SK-N-SH (cell line): ENCODE measurements around the gene TRIP13. TPM values are rescaled to one million over a fixed set of nuclear protein-coding genes. Genes with fewer than 3 reads are reported as not detected.
"Not testable (repeated sequence)": the region's sequence is repeated elsewhere in the genome, so short reads cannot be mapped to it uniquely, and the experiment has no call there.

Source experiments
- CTCF ChIA-PET: fragments of 300-600, 350-600 bp; formaldehyde crosslinking; extraction: SDS; loops from one replicate; lab custom pipeline; 2021; lab: Yijun Ruan, JAX
- POLR2A ChIA-PET: fragments of 350-600 bp; sonication (Branson Sonifier 250); formaldehyde crosslinking; extraction: SDS; loops from one replicate; lab custom pipeline; 2020; ENCODE audit warnings: antibody characterized with exemption, inconsistent platforms; lab: Yijun Ruan, JAX
- DNase-seq: peaks from one replicate; pipeline ENCODE4 v3.0.0; 2012
- H2AFZ ChIP-seq: fragments of 200-600 bp; sonication (generic); 2 replicates; pipeline ENCODE4 v1.8.1; 2016; ENCODE audit warnings: antibody characterized with exemption, mild to moderate bottlenecking, low read depth
- H3F3A ChIP-seq: fragments of 200-600 bp; sonication (generic); replicated peaks from 2 replicates; pipeline ENCODE3; 2016; ENCODE audit warnings: antibody characterized with exemption, mild to moderate bottlenecking; ENCODE audit not compliant: insufficient read depth
- H3K27ac ChIP-seq, 2 experiments: fragments of 200-500 bp in 1 of 2; fragments of 200-600 bp in 1 of 2; sonication (Bioruptor generic) in 1 of 2; sonication (generic), shearing (Covaris generic) in 1 of 2; 2 replicates each; pipeline versions ENCODE4 v1.5.1 to v1.6.1; 2014 to 2016; ENCODE audit warnings: low read depth in 2 of 2, inconsistent platforms in 1 of 2, low read length in 1 of 2, mild to moderate bottlenecking in 1 of 2, mixed read lengths in 1 of 2
- H3K27me3 ChIP-seq: fragments of 200-600 bp; sonication (generic), shearing (Covaris generic); 2 replicates; pipeline ENCODE4 v1.6.1; 2016; ENCODE audit warnings: mixed run types; ENCODE audit not compliant: insufficient read depth
- H3K36me3 ChIP-seq, 2 experiments: fragments of 200-500 bp in 1 of 2; fragments of 200-600 bp in 1 of 2; sonication (Bioruptor generic) in 1 of 2; sonication (generic) in 1 of 2; replicated peaks in 1 of 2; 2 replicates each; pipeline versions ENCODE3 to v1.5.1; 2014 to 2016; ENCODE audit warnings: low read length in 1 of 2, mild to moderate bottlenecking in 1 of 2; ENCODE audit not compliant: insufficient read depth in 2 of 2, control insufficient read depth in 1 of 2
- H3K4me1 ChIP-seq, 2 experiments: fragments of 200-500 bp in 1 of 2; fragments of 200-600 bp in 1 of 2; sonication (Bioruptor generic) in 1 of 2; sonication (generic), shearing (Covaris generic) in 1 of 2; 2 replicates each; pipeline versions ENCODE4 v1.5.1 to v1.6.1; 2014 to 2016; ENCODE audit warnings: low read depth in 1 of 2, low read length in 1 of 2, mixed run types in 1 of 2; ENCODE audit not compliant: insufficient read depth in 2 of 2, control insufficient read depth in 1 of 2
- H3K4me2 ChIP-seq: fragments of 200-600 bp; sonication (generic), shearing (Covaris generic); 2 replicates; pipeline ENCODE4 v1.6.1; 2017; ENCODE audit warnings: mixed run types
- H3K4me3 ChIP-seq, 2 experiments: fragments of 200-500 bp in 1 of 2; fragments of 200-600 bp in 1 of 2; sonication (Bioruptor generic) in 1 of 2; sonication (generic), shearing (Covaris generic) in 1 of 2; 2 replicates each; pipeline versions ENCODE4 v1.5.1 to v1.8.1; 2014 to 2016; ENCODE audit warnings: low read depth in 2 of 2, inconsistent platforms in 1 of 2, low read length in 1 of 2, mild to moderate bottlenecking in 1 of 2, mixed read lengths in 1 of 2, moderate library complexity in 1 of 2
- H3K79me2 ChIP-seq: fragments of 200-600 bp; sonication (generic); 2 replicates; pipeline ENCODE4 v1.8.1; 2017; ENCODE audit warnings: mild to moderate bottlenecking; ENCODE audit not compliant: insufficient read depth
- H3K9ac ChIP-seq: fragments of 200-600 bp; sonication (generic); 2 replicates; pipeline ENCODE4 v1.6.1; 2017; ENCODE audit warnings: mixed run types
- H3K9me2 ChIP-seq: fragments of 200-600 bp; sonication (generic); 2 replicates; pipeline ENCODE4 v1.6.1; 2017; ENCODE audit warnings: mixed run types
- H3K9me3 ChIP-seq: fragments of 200-600 bp; sonication (generic); 2 replicates; pipeline ENCODE4 v1.6.1; 2017; ENCODE audit warnings: mixed run types, mild to moderate bottlenecking, moderate library complexity
- H4K20me1 ChIP-seq: fragments of 200-600 bp; sonication (generic); 2 replicates; pipeline ENCODE4 v1.6.1; 2017; ENCODE audit warnings: mild to moderate bottlenecking, mixed run types; ENCODE audit not compliant: insufficient read depth
- CHD2 ChIP-seq: fragments of 150-350 bp; IDR thresholded peaks from 2 replicates; pipeline ENCODE4 v1.6.1; 2018; ENCODE audit warnings: low read length; ENCODE audit not compliant: partially characterized antibody
- EP300 ChIP-seq, 2 experiments: IDR thresholded peaks; 2 replicates each; pipeline versions ENCODE4 v1.4.0 to v1.6.1; 2012; ENCODE audit warnings: borderline replicate concordance in 1 of 2, low read depth in 1 of 2, low read length in 1 of 2
- EZH2phosphoT487 ChIP-seq: fragments of 200-600 bp; sonication (generic); IDR thresholded peaks from 2 replicates; pipeline ENCODE4 v1.6.1; 2017; ENCODE audit warnings: low read depth, mixed run types, mild to moderate bottlenecking, antibody characterized with exemption, moderate library complexity, borderline replicate concordance
- FOXJ3 ChIP-seq: sonication (generic); formaldehyde crosslinking; IDR thresholded peaks from 2 replicates; pipeline ENCODE4 v1.5.1; 2020; ENCODE audit warnings: mild to moderate bottlenecking, missing genetic modification reagents
- GATA2 ChIP-seq: sonication (generic); formaldehyde crosslinking; IDR thresholded peaks from 2 replicates; pipeline ENCODE4 v1.5.0; 2020; ENCODE audit warnings: mild to moderate bottlenecking, missing genetic modification reagents
- NFIC ChIP-seq: IDR thresholded peaks from 2 replicates; pipeline ENCODE4 v1.4.0; 2012; ENCODE audit warnings: borderline replicate concordance
- RAD21 ChIP-seq: IDR thresholded peaks from 2 replicates; pipeline ENCODE4 v1.6.1; 2012; ENCODE audit warnings: mild to moderate bottlenecking, low read length
- TAF1 ChIP-seq: IDR thresholded peaks from 2 replicates; pipeline ENCODE4 v1.6.1; 2012; ENCODE audit warnings: low read depth, mild to moderate bottlenecking, low read length, moderate library complexity, borderline replicate concordance
- WGBS: methylation state at CpG from one replicate; pipeline ENCODE4 v1.1.6; 2017; ENCODE audit warnings: low lambda C conversion rate; 5-methylcytosine and 5-hydroxymethylcytosine counted together
- polyA plus RNA-seq, 3 experiments: library from polyadenylated mRNA; depleted of rRNA; stranded (reverse); fragments of >200 nt; gene quantifications; 2 replicates each; pipeline ENCODE4 v1.2.3, GENCODE V29; 2012
- TF ChIP-seq, protein P1 (sequence below): IDR thresholded peaks from 2 replicates; pipeline ENCODE4; 2012
- TF ChIP-seq, protein P2 (sequence below): IDR thresholded peaks from 2 replicates; pipeline ENCODE4 v1.4.0; 2012; ENCODE audit warnings: low read depth

Gene TRIP13
- polyA plus RNA-seq, 1 of the 3 experiments (the other 2 are of a cell fraction), result 24.1 TPM

DNA sequence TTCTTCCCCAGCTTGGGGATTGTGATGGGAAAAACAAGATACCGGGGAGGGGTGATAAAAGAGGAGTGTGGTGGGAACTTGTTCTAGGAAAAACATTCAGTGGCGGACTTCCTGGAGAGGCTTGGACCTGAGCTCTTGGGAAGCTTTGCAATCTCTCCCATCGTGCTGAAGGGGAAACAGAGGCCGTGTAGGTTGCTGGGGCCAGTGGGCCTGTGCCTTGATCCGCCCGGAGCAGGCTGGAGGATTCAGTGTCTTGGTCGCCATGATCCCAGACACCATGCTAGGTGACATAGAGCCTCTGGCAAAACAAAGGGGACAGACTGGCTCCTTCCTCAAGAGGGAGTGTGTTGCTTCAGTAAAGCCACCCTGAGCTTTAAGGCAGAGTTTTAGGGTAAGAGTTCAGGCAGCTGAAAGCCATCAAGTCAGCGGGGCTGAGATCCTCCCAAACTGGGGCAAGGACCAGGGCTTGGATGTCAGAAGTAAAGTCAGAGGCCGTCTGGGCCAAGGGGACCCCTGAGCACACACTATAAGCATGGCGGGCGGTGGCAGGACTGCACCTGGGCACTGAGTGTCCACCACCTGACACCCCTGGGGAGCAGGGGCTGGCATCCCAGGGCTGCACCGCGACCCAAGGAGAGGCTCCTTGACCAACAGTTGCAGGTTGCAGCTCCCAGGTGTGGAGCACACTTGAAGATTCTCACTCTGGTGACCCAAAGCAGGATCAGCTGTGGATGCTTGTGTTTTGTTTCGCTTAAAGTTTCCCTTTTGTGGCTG is 44.7 kb downstream of the TRIP13 start (continued):
- TF ChIP-seq EP300 (IDR thresholded peaks at IDR 0.05; ENCODE audit: borderline replicate concordance in 1 of 2, low read depth in 1 of 2, low read length in 1 of 2), result no peak
- TF ChIP-seq RAD21, result no peak
- TF ChIP-seq FOXJ3 (CRISPR knock-in tag), result no peak

DNA sequence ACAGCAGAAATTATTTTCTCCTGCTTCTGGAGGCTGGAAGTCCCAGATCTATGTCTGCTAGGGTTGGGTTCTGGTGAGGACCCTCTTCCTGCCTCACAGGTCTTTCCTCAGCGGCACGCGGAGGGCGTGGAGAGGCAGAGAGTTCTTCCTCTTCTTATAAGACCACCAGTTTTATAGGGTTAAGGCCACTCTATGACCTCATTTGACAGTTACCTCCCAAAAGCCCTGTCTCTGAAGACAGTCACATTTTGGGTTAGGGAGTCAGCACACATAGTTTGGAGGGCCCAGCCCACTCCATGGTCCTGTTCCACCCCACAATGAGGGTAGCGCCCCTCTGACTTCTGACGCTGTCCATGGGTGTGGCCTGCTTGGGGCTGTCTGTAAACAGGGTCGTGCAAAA is 46.7 kb downstream of the TRIP13 start:
- Histone ChIP-seq H4K20me1 (no peaks in the 10 kb centered on the region), H3K9me3 (no peaks in the 10 kb centered on the region), H2AFZ (no peak overlapping the region), H3K9me2 (no peaks in the 10 kb centered on the region), H3K36me3 (no peaks in the 10 kb centered on the region), H3K27me3 (peaks cover 16% of the 10 kb centered on the region), H3K79me2 (no peaks in the 10 kb centered on the region), H3F3A (no peaks in the 10 kb centered on the region), H3K4me2 (no peak overlapping the region), H3K9ac (no peak overlapping the region), H3K4me3 (no peak overlapping the region), H3K27ac (no peak overlapping the region), H3K4me1 (no peaks in the 10 kb centered on the region; a peak in 1 of 4 replicates)
- POLR2A ChIA-PET, result no interaction called here
- 65% methylated on average over 6 of the region's 7 CpGs for WGBS
- CTCF ChIA-PET, result interaction anchor here (0.9 to 1.1 kb wide), 3 partner anchors 16 to 235 kb away, joined by 3 to 4 read pairs (median 3); no protein-coding TSS in a partner anchor
- DNase-seq, result no peak
- TF ChIP-seq TAF1 (no peak), NFIC (no peak), GATA2 (CRISPR knock-in tag) (no peak), CHD2 (no peak), EZH2phosphoT487 (no peak)
- TF ChIP-seq, protein P1, sequence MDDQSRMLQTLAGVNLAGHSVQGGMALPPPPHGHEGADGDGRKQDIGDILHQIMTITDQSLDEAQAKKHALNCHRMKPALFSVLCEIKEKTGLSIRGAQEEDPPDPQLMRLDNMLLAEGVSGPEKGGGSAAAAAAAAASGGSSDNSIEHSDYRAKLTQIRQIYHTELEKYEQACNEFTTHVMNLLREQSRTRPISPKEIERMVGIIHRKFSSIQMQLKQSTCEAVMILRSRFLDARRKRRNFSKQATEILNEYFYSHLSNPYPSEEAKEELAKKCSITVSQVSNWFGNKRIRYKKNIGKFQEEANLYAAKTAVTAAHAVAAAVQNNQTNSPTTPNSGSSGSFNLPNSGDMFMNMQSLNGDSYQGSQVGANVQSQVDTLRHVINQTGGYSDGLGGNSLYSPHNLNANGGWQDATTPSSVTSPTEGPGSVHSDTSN, result no peak
- TF ChIP-seq, protein P2, sequence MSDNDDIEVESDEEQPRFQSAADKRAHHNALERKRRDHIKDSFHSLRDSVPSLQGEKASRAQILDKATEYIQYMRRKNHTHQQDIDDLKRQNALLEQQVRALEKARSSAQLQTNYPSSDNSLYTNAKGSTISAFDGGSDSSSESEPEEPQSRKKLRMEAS, result no peak

DNA sequence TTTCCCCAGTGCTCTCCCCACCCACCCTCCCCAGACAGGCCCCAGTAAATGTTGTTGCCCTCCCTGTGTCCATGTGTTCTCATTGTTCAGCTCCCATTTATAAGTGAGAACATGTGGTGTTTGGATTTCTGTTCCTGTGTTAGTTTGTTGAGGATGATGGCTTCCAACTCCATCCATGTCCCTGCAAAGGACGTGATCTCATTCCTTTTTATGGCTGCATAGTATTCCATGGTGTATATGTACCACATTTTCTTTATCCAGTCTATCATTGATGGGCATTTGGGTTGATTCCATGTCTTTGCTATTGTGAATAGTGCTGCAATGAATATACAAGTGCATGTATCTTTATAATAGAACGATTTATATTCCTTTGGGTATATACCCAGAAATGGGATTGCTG is 48.1 kb downstream of the TRIP13 start:
- CTCF ChIA-PET, result interaction anchor here (1.2 kb wide), 1 partner anchor 17 kb away, joined by 3 read pairs; no protein-coding TSS in a partner anchor
- H2AFZ ChIP-seq, H3K9me3 ChIP-seq, H3K36me3 ChIP-seq, H3K4me2 ChIP-seq, POLR2A ChIA-PET, H3K9me2 ChIP-seq, H3K79me2 ChIP-seq, H3K9ac ChIP-seq, H3K4me3 ChIP-seq, DNase-seq, H4K20me1 ChIP-seq, H3F3A ChIP-seq, H3K27ac ChIP-seq, H3K4me1 ChIP-seq: not testable (repeated sequence)
- H3K27me3 ChIP-seq, result peaks cover 30% of the 10 kb centered on the region
- WGBS, result 16% methylated on average over 2 of the region's 2 CpGs
